Prostate gland (tissue), 2 donors: ENCODE data around the gene KRTAP1-3. TPM values are rescaled to one million over a fixed set of nuclear protein-coding genes. Genes with fewer than 3 reads are reported as not detected.
"Not testable (repeated sequence)": the region's sequence is repeated elsewhere in the genome, so short reads cannot be mapped to it uniquely, and the experiment has no call there.

Source experiments
- DNase-seq: peaks from one replicate; pipeline ENCODE4 v3.0.0-alpha.2; 2019; ENCODE audit warnings: low spot score
- H3K27ac ChIP-seq, 2 donors: fragments of 200-600 bp; sonication (generic); 2 replicates each; pipeline ENCODE4 v1.5.1; 2017 to 2019
- H3K27me3 ChIP-seq: fragments of 200-600 bp; sonication (generic); replicated peaks from 2 replicates; pipeline ENCODE4 v1.5.1; 2019; ENCODE audit not compliant: insufficient read depth
- H3K36me3 ChIP-seq, 2 donors: fragments of 200-600 bp; sonication (generic); 1 replicate in 1 of 2; 2 replicates in 1 of 2; pipeline versions ENCODE4 v1.5.1 to v1.8.1; 2017 to 2019
- H3K4me1 ChIP-seq: fragments of 200-600 bp; sonication (generic); replicated peaks from 2 replicates; pipeline ENCODE4 v1.5.1; 2019
- H3K4me3 ChIP-seq, 2 donors: fragments of 200-600 bp; sonication (generic); 2 replicates each; pipeline ENCODE4 v1.5.1; 2017 to 2019
- H3K9me3 ChIP-seq: fragments of 200-600 bp; sonication (generic); 2 replicates; pipeline ENCODE4 v1.5.1; 2017
- POLR2A ChIP-seq: fragments of 450-650 bp; IDR thresholded peaks from one replicate; pipeline ENCODE4 v1.6.1; 2016; ENCODE audit warnings: antibody characterized with exemption, mild to moderate bottlenecking
- POLR2AphosphoS5 ChIP-seq: sonication (generic); formaldehyde crosslinking; IDR thresholded peaks from one replicate; pipeline ENCODE4 v1.6.1; 2017; ENCODE audit warnings: antibody characterized with exemption
- WGBS: methylation state at CpG from one replicate; pipeline ENCODE4 v1.1.5; 2018; 5-methylcytosine and 5-hydroxymethylcytosine counted together
- intact Hi-C: fragments of 100-400 bp; cut with DNase I; formaldehyde crosslinking; loops from one replicate; pipeline ENCODE4 v1.14.2; 2022
- total RNA-seq, 2 donors: library from RNA; depleted of rRNA; stranded (reverse); fragments of >200 nt; gene quantifications; one replicate each; pipeline ENCODE4 v1.1.0, GENCODE V29; 2016
- TF ChIP-seq, protein P1 (sequence below), 4 experiments: fragments of 200-600 bp in 2 of 4; fragments of 450-650 bp in 2 of 4; sonication (generic) in 2 of 4; IDR thresholded peaks; 1 replicate in 3 of 4; 2 replicates in 1 of 4; pipeline ENCODE4 v1.5.1; 2016 to 2019; ENCODE audit warnings: antibody characterized with exemption in 4 of 4, mild to moderate bottlenecking in 2 of 4, moderate library complexity in 2 of 4

KRTAP1-3 gene, protein sequence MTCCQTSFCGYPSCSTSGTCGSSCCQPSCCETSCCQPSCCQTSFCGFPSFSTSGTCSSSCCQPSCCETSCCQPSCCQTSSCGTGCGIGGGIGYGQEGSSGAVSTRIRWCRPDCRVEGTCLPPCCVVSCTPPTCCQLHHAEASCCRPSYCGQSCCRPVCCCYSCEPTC
- total RNA-seq, result not detected

DNA sequence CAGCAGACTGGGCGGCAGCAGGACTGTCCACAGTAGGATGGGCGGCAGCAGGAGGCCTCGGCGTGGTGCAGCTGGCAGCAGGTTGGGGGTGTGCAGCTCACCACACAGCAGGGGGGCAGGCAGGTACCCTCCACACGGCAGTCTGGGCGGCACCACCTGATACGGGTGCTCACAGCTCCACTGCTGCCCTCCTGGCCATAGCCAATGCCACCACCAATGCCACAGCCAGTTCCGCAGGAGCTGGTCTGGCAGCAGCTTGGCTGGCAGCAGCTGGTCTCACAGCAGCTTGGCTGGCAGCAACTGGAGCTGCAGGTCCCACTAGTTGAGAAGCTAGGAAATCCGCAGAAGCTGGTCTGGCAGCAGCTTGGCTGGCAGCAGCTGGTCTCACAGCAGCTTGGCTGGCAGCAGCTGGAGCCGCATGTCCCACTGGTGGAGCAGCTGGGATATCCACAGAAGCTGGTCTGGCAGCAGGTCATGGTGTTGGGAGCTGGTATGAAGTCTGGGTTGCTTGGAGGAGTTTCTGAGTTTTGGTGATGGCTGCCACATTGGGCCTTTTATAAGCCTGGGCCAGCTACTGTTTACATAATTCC, at the start of gene KRTAP1-3:
Gene KRTAP1-3 (minus strand): TSS at position 529 of the 590 bp plus-strand sequence. CDS start 53 bp downstream, at position 476.
- H3K27ac ChIP-seq, H3K4me1 ChIP-seq, H3K9me3 ChIP-seq, H3K4me3 ChIP-seq, DNase-seq, H3K27me3 ChIP-seq, intact Hi-C loops, H3K36me3 ChIP-seq: not testable (repeated sequence)
- 69% methylated on average over 10 of the region's 10 CpGs for WGBS

DNA sequence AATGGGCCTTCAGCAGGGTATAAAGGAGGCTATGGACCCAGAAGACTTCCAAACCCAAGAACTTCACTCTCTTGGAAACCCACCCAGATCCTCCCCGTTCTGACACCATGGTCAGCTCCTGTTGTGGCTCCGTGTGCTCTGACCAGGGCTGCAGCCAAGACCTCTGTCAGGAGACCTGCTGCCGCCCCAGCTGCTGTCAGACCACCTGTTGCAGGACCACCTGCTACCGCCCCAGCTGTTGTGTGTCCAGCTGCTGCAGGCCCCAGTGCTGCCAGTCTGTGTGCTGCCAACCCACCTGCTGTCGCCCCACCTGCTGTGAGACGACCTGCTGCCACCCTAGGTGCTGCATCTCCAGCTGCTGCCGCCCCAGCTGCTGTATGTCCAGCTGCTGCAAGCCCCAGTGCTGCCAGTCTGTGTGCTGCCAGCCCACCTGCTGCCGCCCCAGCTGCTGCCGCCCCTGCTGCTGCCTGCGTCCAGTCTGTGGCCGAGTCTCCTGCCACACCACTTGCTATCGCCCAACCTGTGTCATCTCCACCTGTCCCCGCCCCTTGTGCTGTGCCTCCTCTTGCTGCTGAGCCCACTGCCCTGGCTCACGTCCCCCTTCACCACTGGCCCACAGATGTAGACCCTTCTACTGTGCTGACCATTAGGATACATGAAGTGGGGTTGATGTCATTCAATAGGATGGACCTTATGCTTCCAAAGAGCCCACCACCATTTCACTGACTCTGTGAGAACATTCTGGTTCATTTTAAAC, 49.6 kb upstream of the KRTAP1-3 start, which contains the start of gene KRTAP4-7:
Gene KRTAP4-7 (plus strand): TSS at position 51 of the 757 bp plus-strand sequence. CDS start 57 bp downstream, at position 108.
- H3K4me1 ChIP-seq, DNase-seq, H3K27me3 ChIP-seq, H3K4me3 ChIP-seq, intact Hi-C loops, H3K36me3 ChIP-seq, H3K9me3 ChIP-seq, H3K27ac ChIP-seq: not testable (repeated sequence)
- WGBS, result 98% methylated on average over 6 of the region's 14 CpGs

DNA sequence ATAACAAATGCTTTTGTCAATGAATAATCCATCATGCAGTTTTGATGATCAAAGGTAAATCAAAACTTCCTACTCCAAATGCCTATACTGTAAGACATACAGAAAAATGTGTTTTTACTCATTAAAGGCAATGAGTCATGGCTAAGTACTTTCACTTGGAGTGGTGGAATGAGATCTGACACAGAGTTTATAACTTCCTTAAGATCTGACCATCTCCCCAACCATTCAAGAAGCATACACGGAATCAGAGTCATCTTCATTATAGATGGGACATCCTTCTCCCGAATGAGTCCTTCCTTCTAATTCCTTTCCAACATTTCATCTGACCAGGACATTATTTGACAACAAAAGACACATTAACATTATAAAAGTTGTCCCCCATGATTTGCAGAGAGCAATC, 48.8 kb upstream of the KRTAP1-3 start:
- intact Hi-C loops, H3K4me1 ChIP-seq, H3K9me3 ChIP-seq, H3K4me3 ChIP-seq, H3K27me3 ChIP-seq, DNase-seq, H3K27ac ChIP-seq, H3K36me3 ChIP-seq: not testable (repeated sequence)
- WGBS, result 73% methylated on average over 2 of the region's 2 CpGs

DNA sequence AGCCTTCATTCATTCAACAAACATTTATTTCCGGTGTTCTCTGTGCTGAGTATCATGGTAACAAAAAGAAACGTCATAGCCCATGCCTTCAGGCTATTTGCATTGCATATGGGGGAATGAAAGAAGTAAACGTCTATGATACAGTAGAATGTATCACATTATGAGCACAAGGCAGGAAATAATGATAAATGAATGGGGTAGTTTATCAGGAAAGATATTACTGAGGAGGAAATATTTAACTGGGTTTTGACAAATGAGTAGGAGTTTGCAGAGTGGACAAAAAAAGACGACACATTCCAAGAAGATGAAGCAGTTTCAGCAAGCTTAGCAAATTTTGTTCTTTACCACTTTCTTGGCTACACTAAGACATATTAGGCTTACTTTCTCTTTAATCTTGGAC, 48.0 kb upstream of the KRTAP1-3 start:
- WGBS, result 45% methylated on average over 4 of the region's 4 CpGs
- Histone ChIP-seq H3K9me3 (no peaks in the 10 kb centered on the region), H3K36me3 (no peaks in the 10 kb centered on the region), H3K27me3 (no peaks in the 10 kb centered on the region), H3K4me1 (no peaks in the 10 kb centered on the region), H3K4me3 (no peak overlapping the region), H3K27ac (no peak overlapping the region)
- TF ChIP-seq, protein P1, sequence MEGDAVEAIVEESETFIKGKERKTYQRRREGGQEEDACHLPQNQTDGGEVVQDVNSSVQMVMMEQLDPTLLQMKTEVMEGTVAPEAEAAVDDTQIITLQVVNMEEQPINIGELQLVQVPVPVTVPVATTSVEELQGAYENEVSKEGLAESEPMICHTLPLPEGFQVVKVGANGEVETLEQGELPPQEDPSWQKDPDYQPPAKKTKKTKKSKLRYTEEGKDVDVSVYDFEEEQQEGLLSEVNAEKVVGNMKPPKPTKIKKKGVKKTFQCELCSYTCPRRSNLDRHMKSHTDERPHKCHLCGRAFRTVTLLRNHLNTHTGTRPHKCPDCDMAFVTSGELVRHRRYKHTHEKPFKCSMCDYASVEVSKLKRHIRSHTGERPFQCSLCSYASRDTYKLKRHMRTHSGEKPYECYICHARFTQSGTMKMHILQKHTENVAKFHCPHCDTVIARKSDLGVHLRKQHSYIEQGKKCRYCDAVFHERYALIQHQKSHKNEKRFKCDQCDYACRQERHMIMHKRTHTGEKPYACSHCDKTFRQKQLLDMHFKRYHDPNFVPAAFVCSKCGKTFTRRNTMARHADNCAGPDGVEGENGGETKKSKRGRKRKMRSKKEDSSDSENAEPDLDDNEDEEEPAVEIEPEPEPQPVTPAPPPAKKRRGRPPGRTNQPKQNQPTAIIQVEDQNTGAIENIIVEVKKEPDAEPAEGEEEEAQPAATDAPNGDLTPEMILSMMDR (IDR thresholded peaks at IDR 0.05), result no peak
- TF ChIP-seq POLR2AphosphoS5 (no peak), POLR2A (no peak)
- intact Hi-C loops, result no loop called here
- DNase-seq, result no peak

DNA sequence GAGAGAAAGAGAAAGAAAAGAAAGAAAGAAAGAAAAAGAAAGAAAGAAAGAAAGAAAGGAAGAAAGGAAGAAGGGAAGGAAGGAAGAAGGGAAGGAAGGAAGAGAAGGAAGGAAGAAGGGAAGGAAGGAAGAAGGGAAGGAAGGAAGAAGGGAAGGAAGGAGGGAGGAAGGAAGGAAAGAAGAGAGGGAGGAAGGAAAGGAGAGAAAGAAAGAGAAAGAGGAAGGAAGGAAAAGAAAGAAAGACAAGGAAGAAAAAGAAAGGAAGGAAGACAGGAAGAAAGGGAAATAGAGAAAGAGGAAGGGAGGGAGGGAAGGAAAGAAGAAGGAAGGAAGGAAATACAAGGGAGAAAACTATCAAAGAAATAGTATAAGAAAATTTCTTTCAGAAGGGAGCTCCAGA, 42.1 kb upstream of the KRTAP1-3 start:
- no peaks in the 10 kb centered on the region for H3K9me3 ChIP-seq
- H3K36me3 ChIP-seq, result no peaks in the 10 kb centered on the region
- intact Hi-C loops, result no loop called here
- TF ChIP-seq, protein P1 (IDR thresholded peaks at IDR 0.05), result no peak
- no peak for TF ChIP-seq POLR2A
- no peak for DNase-seq
- no peaks in the 10 kb centered on the region for H3K4me1 ChIP-seq
- H3K27me3 ChIP-seq, result no peaks in the 10 kb centered on the region
- H3K4me3 ChIP-seq, result no peak overlapping the region
- H3K27ac ChIP-seq, result no peak overlapping the region

DNA sequence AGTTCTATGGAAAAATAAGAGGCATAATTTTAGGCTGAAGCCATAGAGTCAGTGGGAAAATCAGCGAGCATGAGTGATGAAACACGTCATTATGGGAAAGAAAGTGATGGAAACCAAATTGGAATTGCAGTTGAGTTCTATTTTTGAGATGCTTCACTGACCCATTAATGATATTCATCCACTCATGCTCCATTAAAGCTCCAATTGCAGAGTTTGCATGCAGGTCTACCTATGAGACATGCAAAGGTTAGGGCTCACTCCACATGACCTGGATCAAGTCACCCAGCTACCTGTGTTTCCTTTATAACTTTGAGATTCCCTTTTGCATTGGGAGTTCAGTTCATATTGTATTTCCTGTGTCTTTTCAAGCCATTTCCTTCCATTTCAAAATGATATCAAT, 39.0 kb upstream of the KRTAP1-3 start:
- Histone ChIP-seq H3K36me3 (no peaks in the 10 kb centered on the region), H3K9me3 (no peaks in the 10 kb centered on the region), H3K4me3 (no peak overlapping the region), H3K4me1 (no peaks in the 10 kb centered on the region), H3K27ac (no peak overlapping the region), H3K27me3 (no peaks in the 10 kb centered on the region)
- intact Hi-C loops, result no loop called here
- WGBS, result 90% methylated on average over 2 of the region's 2 CpGs
- TF ChIP-seq, protein P1 (IDR thresholded peaks at IDR 0.05), result no peak
- TF ChIP-seq POLR2A (no peak), POLR2AphosphoS5 (no peak)
- DNase-seq, result no peak
